ENCODE measurements around the gene SMIM1. TPM values are rescaled to one million over a fixed set of nuclear protein-coding genes. Genes with fewer than 3 reads are reported as not detected.
A peak's percentile ranks its signal among the peaks of the same experiment; 100 is the strongest.

Gene SMIM1
- total and polyA plus RNA-seq, 2 experiments from 2014 or later: 20.9 to 25.8 TPM

DNA sequence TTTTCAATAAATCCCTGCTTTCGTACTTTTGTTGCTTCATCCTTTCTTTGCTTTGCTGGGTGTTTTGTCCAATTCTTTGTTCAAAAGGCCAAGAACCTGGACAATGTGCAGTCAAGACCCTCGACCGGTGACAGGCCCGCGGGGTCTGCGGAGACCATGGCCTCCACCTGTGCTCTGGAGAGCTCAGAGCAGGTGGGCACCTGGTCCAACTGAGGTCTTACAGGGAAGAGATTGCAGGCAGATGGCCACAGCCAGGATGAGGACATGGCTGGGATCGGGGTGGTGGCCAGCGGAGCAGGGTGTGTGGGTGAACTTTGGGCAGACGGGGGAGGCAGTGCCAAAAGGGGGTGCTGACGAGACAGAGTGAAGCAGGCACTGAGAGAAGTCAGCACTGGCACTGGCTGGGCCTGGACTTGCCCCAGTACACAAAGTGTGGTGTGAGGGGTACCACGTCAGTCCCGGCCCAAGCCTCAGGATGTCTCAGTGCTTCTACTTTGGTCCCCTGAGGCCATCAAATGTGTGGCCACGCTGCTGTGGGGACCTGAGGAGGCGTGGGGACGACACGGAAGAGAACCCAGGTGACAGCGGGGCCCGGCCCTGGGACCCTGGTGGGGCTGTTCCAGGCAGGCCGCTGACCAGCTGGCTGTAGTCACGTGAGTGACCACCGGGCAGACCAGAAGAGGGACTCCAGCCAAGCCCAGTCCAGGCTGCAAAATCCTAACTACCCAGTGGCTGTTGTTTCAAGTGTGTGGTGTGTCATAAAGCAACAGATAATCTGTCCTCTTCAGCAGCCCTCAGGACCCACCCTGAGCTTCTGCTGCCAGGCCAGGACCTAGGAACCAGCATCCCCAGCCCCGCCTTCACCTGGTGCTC, 30.7 kb upstream of the SMIM1 start:
- no peak for DNase-seq (ENCODE audit: low read depth in 1 of 2, low spot score in 1 of 2)
- Histone ChIP-seq H3K9me3 (ENCODE audit: low read depth) (no peaks in the 10 kb centered on the region), H3K4me1 (ENCODE audit: low read depth) (no peaks in the 10 kb centered on the region), H3K36me3 (peaks cover 26% of the 10 kb centered on the region), H3K27ac (no peak overlapping the region), H3K27me3 (no peaks in the 10 kb centered on the region), H3K4me3 (no peak overlapping the region)
- TF ChIP-seq CTCF (IDR thresholded peaks at IDR 0.05; ENCODE audit: low read depth, low read length): no peak

DNA sequence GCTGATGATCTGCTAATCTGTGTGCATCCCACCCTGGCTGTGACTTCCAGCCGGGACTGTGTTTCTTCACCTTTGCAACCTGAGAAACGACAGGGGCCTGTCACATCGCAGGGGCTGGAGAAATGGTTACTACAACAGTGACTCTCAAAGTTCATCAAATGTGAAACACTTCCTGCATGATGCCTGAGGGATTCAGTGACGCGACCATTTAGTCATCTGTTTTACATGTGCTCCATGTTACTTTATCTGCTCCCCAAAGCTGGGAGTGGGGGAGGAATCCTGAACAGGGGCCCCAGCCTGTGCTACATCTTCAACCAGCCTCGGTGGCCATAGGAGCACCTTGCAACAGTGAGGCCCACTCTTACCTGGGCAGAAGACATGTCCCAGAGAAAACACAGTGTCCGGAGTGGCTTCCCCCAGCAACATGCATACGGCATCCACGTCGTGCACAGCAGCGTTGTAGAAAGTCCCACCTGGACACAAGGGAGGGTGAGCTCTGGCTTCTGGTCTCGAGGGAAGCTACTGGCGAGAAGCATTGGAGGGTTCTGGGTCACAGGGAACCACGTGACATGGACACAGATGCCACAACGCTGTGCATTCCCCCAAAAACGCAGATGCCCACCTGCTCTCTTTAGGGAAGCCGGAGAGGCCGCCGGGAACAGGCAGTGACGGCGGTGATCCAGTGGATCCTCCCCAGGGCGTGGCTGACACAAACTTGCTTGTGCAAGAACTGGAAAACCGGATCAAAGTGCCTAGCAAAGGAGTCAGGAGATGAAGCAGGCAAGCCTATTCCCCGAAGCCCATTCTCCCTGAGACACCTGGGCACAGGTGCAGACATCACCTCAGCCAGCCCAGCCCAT, 29.9 kb upstream of the SMIM1 start:
- DNase-seq (ENCODE audit: low read depth in 1 of 2, low spot score in 1 of 2): no peak
- Histone ChIP-seq H3K36me3 (peaks cover 21% of the 10 kb centered on the region), H3K27me3 (no peaks in the 10 kb centered on the region), H3K9me3 (ENCODE audit: low read depth) (no peaks in the 10 kb centered on the region), H3K27ac (no peak overlapping the region), H3K4me1 (ENCODE audit: low read depth) (no peaks in the 10 kb centered on the region), H3K4me3 (no peak overlapping the region)
- no peak for TF ChIP-seq CTCF (IDR thresholded peaks at IDR 0.05; ENCODE audit: low read depth, low read length)

DNA sequence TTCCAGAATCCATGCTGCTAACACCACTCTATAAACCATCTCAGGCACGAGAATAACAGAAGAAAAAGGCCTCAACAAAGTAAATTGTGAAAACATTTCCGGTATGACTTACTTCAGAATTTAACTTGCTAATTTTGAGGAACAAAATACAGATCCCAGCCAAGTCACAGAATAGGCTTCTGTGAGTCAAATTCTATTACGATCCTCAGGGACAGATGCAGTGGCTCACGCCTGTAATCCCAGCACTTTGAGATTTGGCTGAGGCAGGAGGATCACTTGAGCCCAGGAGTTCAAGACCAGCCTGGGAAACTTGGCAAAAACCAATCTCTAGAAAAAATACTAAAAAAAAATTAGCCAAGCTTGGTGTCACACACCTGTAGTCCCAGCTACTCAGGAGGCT, 29.1 kb upstream of the SMIM1 start:
- H3K4me3 ChIP-seq: no peak overlapping the region
- TF ChIP-seq CTCF (IDR thresholded peaks at IDR 0.05; ENCODE audit: low read depth, low read length): no peak
- no peaks in the 10 kb centered on the region for H3K27me3 ChIP-seq
- no peak overlapping the region for H3K27ac ChIP-seq
- peak in 1 of 2 donors; percentile 13 for DNase-seq (ENCODE audit: low read depth in 1 of 2, low spot score in 1 of 2)
- H3K36me3 ChIP-seq: peaks cover 16% of the 10 kb centered on the region
- no peaks in the 10 kb centered on the region for H3K9me3 ChIP-seq (ENCODE audit: low read depth)
- H3K4me1 ChIP-seq (ENCODE audit: low read depth): no peaks in the 10 kb centered on the region

DNA sequence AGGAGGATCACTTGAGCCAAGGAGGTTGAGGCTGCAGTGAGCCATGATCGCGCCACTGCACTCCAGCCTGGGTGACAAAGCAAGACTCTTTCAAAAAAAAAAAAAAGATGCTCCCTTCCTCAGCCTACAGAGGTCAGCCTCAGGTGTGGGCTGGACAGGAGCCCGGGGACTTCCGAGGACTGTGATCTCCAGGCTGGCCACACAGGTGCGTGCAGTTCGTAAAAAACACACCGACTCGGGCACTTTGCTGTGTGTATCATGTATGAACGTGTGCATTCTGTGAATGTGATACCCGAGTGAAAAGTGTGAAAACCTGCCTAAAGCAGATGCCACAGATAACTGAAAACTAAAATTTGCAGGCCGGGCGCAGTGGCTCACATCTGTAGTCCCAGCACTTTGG, 28.7 kb upstream of the SMIM1 start:
- no peak for TF ChIP-seq CTCF (IDR thresholded peaks at IDR 0.05; ENCODE audit: low read depth, low read length)
- Histone ChIP-seq H3K4me1 (ENCODE audit: low read depth) (no peaks in the 10 kb centered on the region), H3K4me3 (no peak overlapping the region)

DNA sequence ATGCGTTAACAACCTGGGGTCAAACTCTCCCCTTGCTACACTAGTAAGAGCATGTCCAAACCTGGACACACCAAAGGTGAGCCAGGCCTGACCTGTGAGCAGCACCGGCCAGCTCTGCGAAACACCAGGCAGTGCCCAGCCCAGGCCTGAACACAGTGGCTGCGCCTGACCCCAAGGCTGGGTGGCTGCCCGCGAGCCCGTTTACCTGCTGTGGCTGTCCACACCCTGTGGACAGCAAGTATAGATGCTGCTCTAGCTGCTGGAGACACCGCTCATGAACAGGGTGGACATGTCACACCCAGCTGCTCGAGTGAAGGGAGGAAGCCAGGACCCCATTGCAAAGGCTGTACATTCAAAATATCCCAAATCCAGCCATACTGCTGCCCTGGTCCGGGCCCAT, 27.9 kb upstream of the SMIM1 start:
- no peak for TF ChIP-seq CTCF (IDR thresholded peaks at IDR 0.05; ENCODE audit: low read depth, low read length)
- H3K4me3 ChIP-seq: no peak overlapping the region
- H3K9me3 ChIP-seq (ENCODE audit: low read depth): no peaks in the 10 kb centered on the region
- H3K36me3 ChIP-seq: peaks cover 16% of the 10 kb centered on the region
- DNase-seq (ENCODE audit: low read depth in 1 of 2, low spot score in 1 of 2): no peak
- H3K4me1 ChIP-seq (ENCODE audit: low read depth): no peaks in the 10 kb centered on the region
- no peaks in the 10 kb centered on the region for H3K27me3 ChIP-seq
- no peak overlapping the region for H3K27ac ChIP-seq

More for the DNA sequence above, 28.7 kb upstream of the SMIM1 start:
- no peak for DNase-seq (ENCODE audit: low read depth in 1 of 2, low spot score in 1 of 2)
- Histone ChIP-seq H3K27ac (no peak overlapping the region), H3K9me3 (ENCODE audit: low read depth) (no peaks in the 10 kb centered on the region), H3K36me3 (peaks cover 16% of the 10 kb centered on the region), H3K27me3 (no peaks in the 10 kb centered on the region)

All from cardiac muscle cell (in vitro differentiated cells and primary cell).